Hematopoietic multipotent progenitor cell treated with erythropoietin and hydrocortisone succinate and interleukin-3 and kit ligand, for 6 days (in vitro differentiated cells): ENCODE data around the gene RLBP1.
"Not testable (repeated sequence)": the region's sequence is repeated elsewhere in the genome, so short reads cannot be mapped to it uniquely, and the experiment has no call there.

ENCODE experiments used
- DNase-seq: peaks from one replicate; pipeline ENCODE4 v3.0.0-alpha.2; 2015

RLBP1 gene

DNA sequence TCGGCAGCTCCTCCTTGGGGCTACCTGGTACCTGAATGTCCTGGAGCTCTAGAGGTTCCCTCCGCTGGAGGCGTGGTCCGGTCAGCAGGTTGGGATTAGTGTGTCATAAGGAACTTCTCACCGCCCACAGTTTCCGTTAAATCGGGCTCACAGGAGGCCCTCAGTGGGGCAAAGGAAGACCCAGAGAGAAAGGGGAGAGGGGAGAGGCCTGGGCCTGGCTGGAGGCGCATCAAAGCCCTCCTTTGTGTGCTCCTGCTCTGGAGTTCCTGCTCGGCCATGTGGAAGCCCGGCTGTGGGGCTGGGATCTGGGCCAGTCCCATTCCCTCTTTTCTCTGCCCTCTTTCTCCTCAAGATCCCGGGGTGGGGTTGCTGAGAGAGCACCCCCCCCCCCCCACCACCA is at the start of gene RLBP1:
TSS of gene RLBP1 (minus strand) at position 37 of the 400 bp plus-strand sequence. CDS start 2,604 bp downstream, outside the sequence.
- DNase-seq, result no peak

GRCh38 chr15:89250142-89250541 is 28.8 kb upstream of the RLBP1 start:
- DNase-seq, result not testable (repeated sequence)

DNA sequence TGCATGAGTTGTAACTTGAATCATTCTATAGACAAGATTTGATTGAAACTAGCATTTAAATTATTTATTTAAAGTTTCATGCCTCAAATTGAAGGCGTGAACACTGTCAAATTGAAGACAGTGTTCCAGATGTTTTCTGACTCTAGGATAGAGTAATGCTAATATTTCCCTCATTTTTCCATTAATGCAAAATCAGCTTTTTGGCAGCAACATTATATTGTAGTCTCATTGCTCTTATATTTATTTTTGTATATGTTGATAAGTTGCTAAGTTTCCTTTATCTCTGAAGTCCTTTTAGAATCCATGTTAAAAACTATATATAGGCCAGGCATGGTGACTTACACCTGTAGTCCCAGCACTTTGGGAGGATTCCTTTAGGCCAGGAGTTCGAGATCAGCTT is 27.2 kb upstream of the RLBP1 start:
- no peak for DNase-seq

DNA sequence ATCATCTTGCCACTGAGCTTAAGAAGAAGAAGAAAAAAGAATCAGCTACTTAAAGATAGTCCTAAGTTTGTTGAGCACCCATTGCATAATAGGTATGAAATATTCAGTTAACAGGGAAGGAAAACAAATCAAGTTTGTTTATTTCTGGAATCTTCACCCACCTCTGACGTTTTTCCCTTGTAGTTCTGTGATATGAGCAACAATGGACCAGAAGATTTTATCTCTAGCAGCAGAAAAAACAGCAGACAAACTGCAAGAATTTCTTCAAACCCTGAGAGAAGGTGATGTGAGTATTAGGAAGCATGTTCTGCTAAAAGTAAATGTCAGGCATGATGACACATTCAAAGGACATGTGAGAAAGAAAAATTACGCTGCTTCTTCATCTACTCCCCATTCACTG is 26.1 kb upstream of the RLBP1 start:
- DNase-seq, result no peak

- no peak for DNase-seq
Measured at GRCh38 chr15:89244574-89244903, 23.2 kb upstream of the RLBP1 start.

DNA sequence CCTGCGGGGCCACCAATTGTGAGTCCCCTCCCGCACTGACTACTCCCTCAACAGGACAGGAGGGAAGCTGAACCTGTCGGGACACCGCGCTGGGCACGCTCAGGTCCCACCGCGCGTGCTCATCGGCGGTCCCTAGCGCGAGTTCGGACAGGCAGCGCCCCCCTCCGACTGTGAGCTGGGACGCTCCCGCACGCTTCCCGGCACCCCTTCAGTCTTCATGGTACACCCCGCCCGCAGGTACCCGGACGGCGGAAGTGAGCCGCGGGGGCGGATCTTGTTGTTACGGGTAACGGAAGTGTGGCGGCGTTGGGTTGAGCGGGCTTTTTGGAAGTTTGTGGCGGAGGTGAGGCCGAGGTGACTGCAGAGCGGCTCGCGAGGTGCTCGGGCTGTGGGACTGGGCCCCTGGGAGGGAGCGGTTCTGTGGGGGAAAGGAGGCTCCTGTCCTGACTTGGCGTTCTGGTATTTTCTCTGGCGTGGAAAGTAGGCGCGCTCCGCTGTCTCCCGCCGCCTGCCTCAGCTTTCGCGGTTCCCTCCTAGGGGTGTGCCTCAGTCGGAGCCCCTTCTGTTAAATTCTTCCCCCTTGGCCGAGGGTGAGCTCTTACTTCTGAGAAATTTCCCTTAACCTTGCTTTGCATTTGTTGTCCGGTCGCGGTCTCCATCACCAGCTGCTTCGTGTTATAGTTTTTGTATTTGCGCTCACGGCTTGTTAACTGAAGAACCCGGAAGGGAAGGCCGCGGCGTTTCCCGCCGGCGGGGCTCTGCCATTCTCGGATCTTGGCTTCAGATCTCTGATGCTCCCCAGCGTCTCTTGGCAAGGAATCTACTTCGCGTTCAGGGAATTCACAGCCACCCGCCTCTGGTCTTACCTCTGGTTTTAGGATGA is 22.6 kb upstream of the RLBP1 start, which contains the start of gene FANCI:
TSS of gene FANCI (plus strand) at position 289 of the 883 bp plus-strand sequence. CDS start 3,669 bp downstream, outside the sequence.
- peak; percentile 98 for DNase-seq

DNA sequence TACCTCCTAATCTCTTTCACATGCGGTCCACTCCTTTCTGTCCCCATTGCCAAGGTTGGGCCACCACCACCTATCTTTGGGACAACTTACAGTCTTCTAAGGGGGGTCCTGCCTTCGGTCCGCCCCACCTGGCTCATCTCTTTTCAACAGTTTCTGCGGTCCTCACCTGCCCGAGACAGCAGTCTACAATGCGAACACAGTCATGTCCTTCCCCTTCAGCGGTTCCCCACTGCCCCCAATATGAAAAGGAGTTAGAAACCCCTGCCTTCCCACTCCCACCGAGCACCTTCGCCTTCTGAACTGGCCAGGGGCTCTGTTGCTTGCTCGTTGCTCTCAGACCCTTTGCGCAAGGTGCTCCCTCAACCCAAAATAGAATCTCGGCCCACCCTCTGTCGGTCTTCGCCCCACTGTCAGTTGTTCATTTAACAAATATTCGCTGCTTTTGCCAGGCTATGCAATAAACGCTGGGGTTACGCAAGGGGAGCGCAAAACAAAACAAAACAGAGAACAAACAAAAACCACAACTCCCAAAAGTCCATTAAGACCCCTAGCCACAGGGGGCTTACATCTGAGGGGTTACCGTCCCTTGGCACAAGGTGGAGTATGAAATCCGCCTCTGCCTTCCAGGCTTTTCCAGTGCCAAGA is 21.8 kb upstream of the RLBP1 start:
- no peak for DNase-seq

DNA sequence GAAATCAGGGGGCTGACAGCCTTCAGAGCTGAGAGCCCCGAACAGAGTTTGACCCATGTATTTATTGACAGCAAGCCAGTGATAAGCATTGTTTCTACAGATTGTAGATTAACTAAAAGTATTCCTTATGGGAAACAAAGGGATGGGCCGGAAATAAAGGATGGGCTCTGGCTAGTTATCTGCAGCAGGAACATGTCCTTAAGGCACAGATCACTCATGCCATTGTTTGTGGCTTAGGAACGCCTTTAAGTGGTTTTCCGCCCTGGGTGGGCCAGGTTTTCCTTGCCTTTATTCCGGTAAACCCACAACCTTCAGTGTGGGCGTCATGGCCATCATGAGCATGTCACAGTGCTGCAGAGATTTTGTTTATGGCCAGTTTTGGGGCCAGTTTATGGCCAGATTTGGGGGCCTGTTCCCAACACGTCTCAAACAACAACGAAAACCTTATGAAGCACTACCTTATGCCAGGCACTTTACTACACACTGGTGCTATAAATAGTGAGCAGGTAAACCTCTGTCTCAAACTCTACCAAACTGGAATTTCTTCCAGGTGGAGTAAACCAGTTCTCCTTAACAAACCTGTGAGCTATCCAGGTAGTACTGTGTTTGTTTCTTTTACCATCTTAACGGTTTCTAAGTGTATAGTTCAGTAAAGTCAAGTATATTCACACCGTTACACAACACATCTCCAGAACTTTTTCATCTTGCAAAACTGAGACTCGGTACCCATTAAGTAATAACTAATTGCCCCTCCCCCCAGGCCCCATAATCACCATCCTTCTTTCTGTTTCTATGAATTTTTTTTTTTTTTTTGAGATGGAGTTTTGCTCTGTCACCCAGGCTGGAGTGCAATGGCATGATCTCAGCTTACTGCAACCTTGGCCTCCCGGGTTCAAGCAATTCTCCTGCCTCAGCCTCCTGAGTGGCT is 18.8 kb upstream of the RLBP1 start:
- not testable (repeated sequence) for DNase-seq

- DNase-seq, result no peak
Measured at GRCh38 chr15:89231832-89232231, 10.5 kb upstream of the RLBP1 start.

GRCh38 chr15:89230277-89230676 is 8.9 kb upstream of the RLBP1 start:
- DNase-seq, result no peak

- no peak for DNase-seq
Measured at GRCh38 chr15:89227425-89227824, 6.0 kb upstream of the RLBP1 start.

- peak; percentile 83 for DNase-seq
Measured at GRCh38 chr15:89226359-89227221, 5.2 kb upstream of the RLBP1 start.

- no peak for DNase-seq
Measured at GRCh38 chr15:89225588-89225987, 4.2 kb upstream of the RLBP1 start.

GRCh38 chr15:89218531-89218930 is 2.8 kb downstream of the RLBP1 start:
- no peak for DNase-seq

- DNase-seq, result no peak
Measured at GRCh38 chr15:89217686-89218376, 3.5 kb downstream of the RLBP1 start.

GRCh38 chr15:89217031-89217430 is 4.3 kb downstream of the RLBP1 start:
- DNase-seq, result no peak

- DNase-seq, result no peak
Measured at GRCh38 chr15:89215627-89216026, 5.8 kb downstream of the RLBP1 start.

GRCh38 chr15:89211678-89212170 is 9.7 kb downstream of the RLBP1 start:
- DNase-seq, result no peak

DNA sequence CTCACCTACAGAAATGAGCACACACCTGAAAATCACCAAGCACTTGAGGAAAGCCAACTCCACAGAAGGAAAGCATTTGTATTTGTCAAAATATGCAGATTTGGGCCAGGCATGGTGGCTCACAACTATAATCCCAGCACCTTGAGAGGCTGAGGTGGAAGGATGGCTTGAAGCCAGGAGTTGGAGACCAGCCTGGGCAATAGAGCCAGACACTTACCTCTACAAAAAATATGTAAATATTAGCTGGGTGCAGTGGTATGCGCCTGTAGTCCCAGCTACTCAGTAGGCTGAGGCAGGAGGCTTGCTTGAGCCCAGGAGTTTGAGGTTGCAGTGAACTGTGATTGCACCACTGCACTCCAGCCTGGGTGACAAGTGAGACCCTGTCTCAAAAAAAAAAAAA is 12.3 kb downstream of the RLBP1 start:
- no peak for DNase-seq

DNA sequence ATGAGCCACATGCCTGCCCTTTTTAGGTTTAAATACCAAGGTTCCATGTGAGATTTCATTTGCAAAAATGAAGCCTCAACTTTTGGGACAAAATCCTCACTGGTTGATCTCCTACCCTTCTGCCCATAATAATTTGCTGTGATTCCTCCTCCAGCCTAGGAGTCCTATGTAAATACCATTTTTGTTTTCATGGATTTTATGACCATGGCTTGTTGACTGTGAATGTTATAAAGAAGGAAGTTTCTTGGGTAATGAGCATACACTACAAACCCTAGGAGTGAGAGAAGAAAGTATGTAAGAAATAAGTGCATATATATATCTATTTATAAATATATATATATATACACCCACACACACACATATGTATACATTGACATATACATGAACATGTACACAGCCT is 13.1 kb downstream of the RLBP1 start:
- no peak for DNase-seq

GRCh38 chr15:89206908-89207331 is 14.5 kb downstream of the RLBP1 start:
- peak; percentile 84 for DNase-seq
